DMS79 (cell line): Measurements from ENCODE around the gene ZBTB2.
A peak's percentile ranks its signal among the peaks of the same experiment; 100 is the strongest.
"Not testable (repeated sequence)": the region's sequence is repeated elsewhere in the genome, so short reads cannot be mapped to it uniquely, and the experiment has no call there.

Source experiments
- DNase-seq: peaks from one replicate; lab custom pipeline; 2025; lab: John Stamatoyannopoulos, UW

The ZBTB2 gene

GRCh38 chr6:151400473-151400872 is 9.1 kb upstream of the ZBTB2 start:
- DNase-seq: no peak

- DNase-seq: no peak
These were observed 8.3 kb upstream of the ZBTB2 start for GRCh38 chr6:151399679-151400078.

- DNase-seq: no peak
These were observed 2.1 kb upstream of the ZBTB2 start for GRCh38 chr6:151393410-151393809.

- no peak for DNase-seq
These were observed 1.1 kb upstream of the ZBTB2 start for GRCh38 chr6:151392427-151392826.

- peak; percentile 31 for DNase-seq
These were observed 398 bp downstream of the ZBTB2 start for GRCh38 chr6:151390851-151391470.

- DNase-seq: peak; percentile 95
These were observed 996 bp downstream of the ZBTB2 start for GRCh38 chr6:151390276-151390850.

- DNase-seq: peak; percentile 32
These were observed 1.6 kb downstream of the ZBTB2 start for GRCh38 chr6:151389618-151390275.

- DNase-seq: no peak
These were observed 2.3 kb downstream of the ZBTB2 start for GRCh38 chr6:151388997-151389617.

- DNase-seq: no peak
These were observed 3.1 kb downstream of the ZBTB2 start for GRCh38 chr6:151388236-151388635.

- no peak for DNase-seq
These were observed 4.0 kb downstream of the ZBTB2 start for GRCh38 chr6:151387175-151387970.

- peak; percentile 86 for DNase-seq
These were observed 6.2 kb downstream of the ZBTB2 start for GRCh38 chr6:151385177-151385576.

- no peak for DNase-seq
These were observed 7.2 kb downstream of the ZBTB2 start for GRCh38 chr6:151384151-151384550.

- not testable (repeated sequence) for DNase-seq
These were observed 8.7 kb downstream of the ZBTB2 start for GRCh38 chr6:151382631-151383030.

- no peak for DNase-seq
These were observed 9.6 kb downstream of the ZBTB2 start for GRCh38 chr6:151381722-151382121.

GRCh38 chr6:151380848-151381205 is 10.5 kb downstream of the ZBTB2 start:
- no peak for DNase-seq

GRCh38 chr6:151379933-151380847 is 11.2 kb downstream of the ZBTB2 start:
- DNase-seq: no peak

GRCh38 chr6:151377095-151377494 is 14.3 kb downstream of the ZBTB2 start:
- DNase-seq: no peak

GRCh38 chr6:151376440-151376839 is 14.9 kb downstream of the ZBTB2 start:
- DNase-seq: no peak

- no peak for DNase-seq
These were observed 15.5 kb downstream of the ZBTB2 start for GRCh38 chr6:151375833-151376232.

- no peak for DNase-seq
These were observed 17.2 kb downstream of the ZBTB2 start for GRCh38 chr6:151374036-151374683.

- DNase-seq: no peak
These were observed 19.2 kb downstream of the ZBTB2 start for GRCh38 chr6:151372164-151372563.
